COR-L47 (cell line): Measurements from ENCODE around the gene ELOVL7.
"Not testable (repeated sequence)": the region's sequence is repeated elsewhere in the genome, so short reads cannot be mapped to it uniquely, and the experiment has no call there.

Source experiments
- DNase-seq: peaks from one replicate; lab custom pipeline; 2025; lab: John Stamatoyannopoulos, UW

The ELOVL7 gene

DNA sequence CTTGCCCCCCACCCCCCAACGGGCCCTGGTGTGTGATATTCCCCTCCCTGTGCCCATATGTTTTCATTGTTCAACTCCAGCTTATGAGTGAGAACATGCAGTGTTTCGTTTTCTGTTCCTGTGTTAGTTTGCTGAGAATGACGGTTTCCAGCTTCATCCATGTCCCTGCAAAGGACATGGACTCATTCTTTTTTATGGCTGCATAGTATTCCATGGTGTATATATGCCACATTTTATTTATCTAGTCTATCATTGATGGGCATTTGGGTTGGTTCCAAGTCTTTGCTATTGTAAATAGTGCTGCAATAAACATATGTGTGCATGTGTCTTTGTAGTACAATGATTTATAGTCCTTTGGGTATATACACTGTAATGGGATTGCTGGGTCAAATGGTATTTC lies 132.2 kb downstream of the ELOVL7 start:
- not testable (repeated sequence) for DNase-seq

DNA sequence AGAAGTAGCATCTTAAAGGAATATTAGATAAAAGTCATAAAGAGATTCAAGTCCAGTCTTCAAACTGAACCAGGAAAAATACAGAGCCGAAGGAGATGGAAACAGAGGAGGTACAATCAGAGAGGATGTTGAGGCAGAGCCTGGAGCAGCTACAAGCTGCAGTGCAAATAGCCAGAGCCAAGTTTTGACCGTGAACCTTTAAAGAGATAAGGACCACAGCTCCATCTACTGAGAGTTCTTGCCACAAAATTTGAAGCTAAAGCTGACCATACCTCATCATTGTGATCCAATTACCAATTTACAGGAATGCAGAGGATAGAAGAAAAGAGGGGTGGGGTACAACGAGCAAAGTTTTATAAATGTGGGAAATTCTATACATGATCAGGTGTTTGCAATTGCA lies 133.7 kb downstream of the ELOVL7 start:
- no peak for DNase-seq

DNA sequence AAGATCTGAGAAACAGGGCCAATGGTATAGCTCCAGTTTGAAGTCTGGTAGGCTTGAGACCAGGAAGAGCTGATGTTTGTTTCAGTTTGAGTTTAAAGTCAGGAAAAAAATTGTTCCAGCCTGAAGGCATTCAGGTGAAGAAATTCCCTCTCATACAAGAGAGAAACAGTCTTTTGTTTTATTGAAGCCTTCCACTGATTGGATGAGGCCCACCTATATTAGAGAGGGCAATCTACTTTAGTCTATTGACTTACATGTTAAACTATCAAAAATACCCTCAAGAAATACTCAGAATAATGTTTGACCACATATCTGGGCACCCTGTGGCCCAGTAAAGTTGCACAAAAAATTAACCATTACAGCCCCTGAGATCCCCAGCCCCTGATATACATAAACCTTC lies 138.9 kb downstream of the ELOVL7 start:
- DNase-seq = no peak

DNA sequence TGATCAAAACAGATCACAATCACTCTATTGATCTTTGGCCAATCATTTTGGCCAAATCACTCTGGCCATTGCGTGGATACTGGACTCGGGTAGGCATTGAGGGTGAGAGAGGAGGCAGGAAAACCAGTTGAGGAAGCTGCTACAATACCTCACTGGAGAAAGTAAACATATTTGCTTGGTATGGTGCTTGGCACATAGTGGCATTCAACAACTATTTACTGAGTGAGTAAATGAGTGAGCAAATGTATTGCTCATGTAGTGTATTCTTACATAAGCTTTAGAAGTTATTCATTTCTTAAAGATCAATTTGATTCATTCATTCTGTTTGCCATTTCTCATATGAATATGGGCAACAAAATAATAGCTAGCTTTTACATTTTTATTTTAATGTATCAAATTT lies 140.1 kb downstream of the ELOVL7 start:
- no peak for DNase-seq
